Vagina (tissue), 2 donors: Measurements from ENCODE around the gene SRCIN1.
A peak's percentile ranks its signal among the peaks of the same experiment; 100 is the strongest.

ENCODE experiments used
- POLR2A ChIP-seq, 2 donors: fragments of 450-650 bp; IDR thresholded peaks; one replicate each; pipeline ENCODE4 v1.6.1; 2017; ENCODE audit warnings: antibody characterized with exemption in 2 of 2, mild to moderate bottlenecking in 2 of 2, moderate library complexity in 2 of 2
- TF ChIP-seq, protein P1 (sequence below), 3 experiments: fragments of 450-650 bp in 2 of 3; fragments of 200-600 bp in 1 of 3; sonication (generic) in 1 of 3; IDR thresholded peaks; one replicate each; pipeline ENCODE4 v1.5.1; 2017 to 2019; ENCODE audit warnings: antibody characterized with exemption in 3 of 3, mild to moderate bottlenecking in 2 of 3, moderate library complexity in 2 of 3

DNA sequence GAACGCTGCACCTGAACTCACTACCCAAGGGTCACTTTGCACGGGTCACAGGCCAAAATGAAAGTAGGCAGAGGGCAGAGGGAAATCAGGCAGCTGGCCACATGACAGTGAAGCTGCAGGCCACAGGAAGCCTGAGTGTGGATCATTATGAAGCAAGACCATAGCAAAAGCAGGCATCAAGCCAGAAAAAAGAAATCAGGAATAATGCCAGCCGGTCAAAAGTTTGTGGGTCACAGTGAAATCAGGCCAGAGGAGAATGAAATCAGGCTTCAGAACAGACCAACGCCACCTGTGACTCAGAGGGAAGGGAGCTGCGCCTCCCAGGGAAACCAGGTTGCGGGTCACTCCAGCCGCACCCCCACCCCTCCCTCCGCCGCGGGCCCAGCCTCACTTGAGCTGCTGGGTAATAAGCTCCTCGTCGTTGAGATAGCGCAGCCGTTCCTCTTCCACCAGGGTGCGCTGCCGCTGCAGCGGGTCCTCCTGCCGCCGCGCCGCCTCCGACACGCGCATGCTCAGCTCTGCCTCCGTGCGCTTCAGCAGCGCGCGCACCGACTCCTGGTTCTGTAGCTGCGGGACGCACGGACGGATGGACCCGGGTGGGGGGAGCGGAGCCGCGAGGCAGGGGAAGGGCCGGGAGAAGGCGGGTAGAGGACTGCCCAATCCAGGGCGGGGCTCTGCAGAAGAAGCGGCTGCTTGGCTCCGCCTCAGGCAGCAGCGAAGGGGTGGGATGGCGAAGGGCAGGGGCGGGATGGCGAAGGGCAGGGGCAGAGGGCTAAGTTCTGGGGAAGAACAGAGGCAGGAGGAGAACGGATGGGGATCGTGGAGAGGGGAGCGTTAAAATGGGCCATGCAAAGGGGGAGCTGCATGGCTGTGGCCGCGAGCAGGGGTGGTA lies 47.7 kb downstream of the SRCIN1 start:
- TF ChIP-seq, protein P1, sequence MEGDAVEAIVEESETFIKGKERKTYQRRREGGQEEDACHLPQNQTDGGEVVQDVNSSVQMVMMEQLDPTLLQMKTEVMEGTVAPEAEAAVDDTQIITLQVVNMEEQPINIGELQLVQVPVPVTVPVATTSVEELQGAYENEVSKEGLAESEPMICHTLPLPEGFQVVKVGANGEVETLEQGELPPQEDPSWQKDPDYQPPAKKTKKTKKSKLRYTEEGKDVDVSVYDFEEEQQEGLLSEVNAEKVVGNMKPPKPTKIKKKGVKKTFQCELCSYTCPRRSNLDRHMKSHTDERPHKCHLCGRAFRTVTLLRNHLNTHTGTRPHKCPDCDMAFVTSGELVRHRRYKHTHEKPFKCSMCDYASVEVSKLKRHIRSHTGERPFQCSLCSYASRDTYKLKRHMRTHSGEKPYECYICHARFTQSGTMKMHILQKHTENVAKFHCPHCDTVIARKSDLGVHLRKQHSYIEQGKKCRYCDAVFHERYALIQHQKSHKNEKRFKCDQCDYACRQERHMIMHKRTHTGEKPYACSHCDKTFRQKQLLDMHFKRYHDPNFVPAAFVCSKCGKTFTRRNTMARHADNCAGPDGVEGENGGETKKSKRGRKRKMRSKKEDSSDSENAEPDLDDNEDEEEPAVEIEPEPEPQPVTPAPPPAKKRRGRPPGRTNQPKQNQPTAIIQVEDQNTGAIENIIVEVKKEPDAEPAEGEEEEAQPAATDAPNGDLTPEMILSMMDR (IDR thresholded peaks at IDR 0.05), result peak; percentile 78 to 94 (median 80)
- TF ChIP-seq POLR2A (IDR thresholded peaks at IDR 0.05), result peak in 1 of 2 donors; percentile 27
